Caki2 (cell line): ENCODE data around the gene VPS35L. TPM values are rescaled to one million over a fixed set of nuclear protein-coding genes. Genes with fewer than 3 reads are reported as not detected.

Source experiments
- DNase-seq: peaks from one replicate; pipeline ENCODE4 v3.0.0-alpha.2; 2015; ENCODE audit warnings: low read depth
- in situ Hi-C: cut with HindIII; loops from 2 replicates; pipeline ENCODE4 v1.10.0; 2016; ENCODE audit warnings: low sequenced_read_pairs, low pct_unique_long_range_greater_than_20kb, mixed read lengths
- total RNA-seq: library from RNA; depleted of rRNA; stranded (reverse); fragments of >200 nt; shearing (Covaris generic); gene quantifications from 2 replicates; pipeline ENCODE4 v1.2.3, GENCODE V29; 2014; ENCODE audit warnings: low replicate concordance; rRNA removed

Gene VPS35L
- total RNA-seq, 1 experiment from 2014 or later = 20.7 TPM

DNA sequence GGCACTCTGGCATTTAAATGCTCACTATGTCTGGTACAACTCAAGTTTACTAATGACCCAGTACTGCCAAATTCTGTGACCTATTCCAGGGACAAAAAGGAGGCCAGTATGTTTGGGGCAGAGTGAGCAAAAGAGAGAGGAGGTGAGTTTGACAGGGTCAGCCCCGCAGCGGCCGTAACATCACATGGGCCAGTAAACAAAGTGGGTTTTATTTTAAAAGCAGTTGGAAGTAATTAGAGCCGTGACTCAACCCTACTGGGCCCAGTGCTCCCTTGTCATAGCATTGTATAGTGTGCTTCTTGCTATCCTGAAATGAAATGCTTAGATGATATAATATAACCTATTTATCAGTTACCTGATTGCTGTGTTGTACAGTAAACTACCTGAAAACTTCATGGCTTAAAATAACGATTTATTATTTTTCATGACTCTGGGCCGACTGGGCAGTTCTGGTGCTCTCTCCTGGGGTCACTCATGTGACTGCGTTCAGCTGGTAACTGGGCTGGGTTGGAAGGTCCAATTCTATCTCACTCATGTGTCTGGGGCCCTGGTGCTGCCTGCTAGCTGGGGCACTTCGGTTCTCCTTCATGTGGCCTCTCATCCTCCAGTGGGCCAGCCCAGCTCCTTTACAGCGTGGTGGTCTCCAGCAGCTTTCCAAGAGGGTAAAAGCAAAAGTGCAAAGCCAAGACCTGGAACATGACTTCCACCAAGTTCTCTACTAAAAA lies 189.9 kb downstream of the VPS35L start:
- in situ Hi-C loops = no loop called here
- DNase-seq = no peak

DNA sequence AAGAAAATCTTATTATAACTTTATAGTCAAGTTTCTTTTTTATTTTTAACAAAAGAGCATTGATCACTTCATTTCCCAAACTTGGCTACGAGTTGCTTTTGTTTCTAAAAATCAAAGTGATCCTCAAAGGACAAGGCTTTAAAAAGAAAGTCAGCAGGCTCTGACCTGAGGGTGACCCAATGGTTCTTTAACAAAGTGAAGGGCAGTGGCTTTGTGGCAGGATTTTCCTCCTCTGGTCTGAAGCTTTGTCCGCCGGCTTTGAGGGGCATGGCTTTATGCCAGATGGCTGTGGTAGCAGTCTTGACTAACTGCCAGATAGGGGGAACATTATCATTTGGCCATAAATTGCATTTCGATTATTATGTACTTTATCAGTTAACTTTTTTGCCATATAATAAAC lies 191.1 kb downstream of the VPS35L start:
- DNase-seq = no peak
- in situ Hi-C loops = no loop called here

DNA sequence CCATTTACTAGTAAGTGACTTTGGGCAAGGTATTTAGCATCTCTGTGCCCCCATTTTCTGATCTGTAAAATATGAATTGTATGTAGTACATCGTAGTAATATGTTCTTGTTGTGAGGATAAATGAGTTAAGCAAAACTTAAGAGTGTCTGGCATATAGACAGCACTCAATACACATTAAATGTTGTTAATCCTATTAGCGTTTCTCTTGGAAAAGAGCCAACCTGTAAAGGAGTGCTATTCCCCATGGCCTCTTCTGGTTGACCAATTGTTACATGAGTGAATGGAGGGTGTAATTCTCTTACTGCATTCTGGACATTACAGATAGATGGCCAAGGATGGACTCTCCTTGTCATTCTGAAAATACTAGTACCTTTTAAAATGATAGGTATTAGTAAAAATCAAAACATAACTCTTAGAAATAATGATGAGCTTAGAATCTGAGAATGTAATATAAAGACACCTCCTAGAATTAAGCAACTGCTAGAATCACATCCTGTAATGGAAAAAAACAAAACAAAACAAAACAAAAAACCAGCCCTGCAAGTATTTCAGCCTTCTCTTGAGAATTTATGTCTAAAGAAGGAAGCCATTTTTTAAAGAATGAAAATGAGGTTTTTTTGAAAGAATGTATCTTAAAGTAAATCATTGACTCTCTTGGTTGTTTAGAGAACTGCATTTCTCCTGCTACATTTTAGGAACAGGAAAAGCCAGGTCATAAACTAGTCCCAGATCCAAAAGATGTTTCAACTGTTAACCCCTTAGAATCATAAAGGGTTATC lies 193.1 kb downstream of the VPS35L start:
- in situ Hi-C loops = no loop called here
- no peak for DNase-seq

DNA sequence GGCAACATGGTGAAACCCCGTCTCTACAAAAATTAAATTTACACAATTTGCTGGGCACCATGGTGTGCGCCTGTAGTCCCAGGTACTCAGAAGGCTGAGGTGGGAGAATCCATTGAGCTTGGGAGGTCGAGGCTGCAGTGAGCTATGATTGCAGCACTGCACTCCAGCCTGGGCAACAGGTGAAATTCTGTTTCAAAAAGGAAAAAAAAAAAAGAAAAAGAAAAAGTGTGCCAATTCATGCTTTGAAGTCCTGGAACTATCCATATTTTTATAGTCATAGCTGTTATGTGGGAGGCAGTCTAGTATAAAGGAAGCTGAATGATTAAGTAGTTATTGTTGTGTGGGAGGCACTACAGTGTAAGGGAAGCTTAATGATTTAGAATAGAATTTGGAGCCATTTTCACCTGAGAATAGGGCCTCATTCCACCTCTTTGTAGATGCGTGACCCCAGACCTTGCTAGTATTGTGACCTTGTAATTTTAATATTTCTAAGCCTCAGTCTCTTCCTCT lies 194.1 kb downstream of the VPS35L start:
- no peak for DNase-seq
- in situ Hi-C loops = no loop called here

Other genes with a start within 250 kb of the VPS35L start
- gene TMC5, start 137.8 kb upstream of the VPS35L start, total RNA-seq = 0.10 and 4.7 TPM in 2 replicates
- gene GDE1, start 33.6 kb upstream of the VPS35L start, total RNA-seq = 85.5 and 97.7 TPM in 2 replicates
- 8.6 and 10.1 TPM in 2 replicates for gene CCP110, start 31.8 kb upstream of the VPS35L start, total RNA-seq
- 12.2 and 15.8 TPM in 2 replicates for gene KNOP1, start 162.5 kb downstream of the VPS35L start, total RNA-seq
- 22.0 and 24.1 TPM in 2 replicates for gene IQCK, start 162.6 kb downstream of the VPS35L start, total RNA-seq